Activated CD4-positive, alpha-beta T cell treated with anti-CD3 and anti-CD28 coated beads, Interleukin-2, amount 10 ng/mL, durations not matched to agents 7 days and 5 days (primary cell): ENCODE measurements around the gene LHPP. TPM values are rescaled to one million over a fixed set of nuclear protein-coding genes. Genes with fewer than 3 reads are reported as not detected.

ENCODE experiments used
- CTCF ChIA-PET: fragments of 350-600 bp; sonication (Branson Sonifier 250); formaldehyde crosslinking; loops from one replicate; lab custom pipeline; 2021; ENCODE audit warnings: antibody characterized with exemption; lab: Charles Lee
- POLR2A ChIA-PET: fragments of 350-600 bp; sonication (Branson Sonifier 250); formaldehyde crosslinking; loops from one replicate; lab custom pipeline; 2021; ENCODE audit warnings: antibody characterized with exemption; lab: Charles Lee
- DNase-seq: peaks from one replicate; pipeline ENCODE4 v3.0.0-alpha.2; 2020
- H3K27ac Mint-ChIP-seq: one replicate; pipeline ENCODE4 v1.8.0; 2021; ENCODE audit warnings: mild to moderate bottlenecking, moderate library complexity, mixed read lengths
- H3K27me3 Mint-ChIP-seq: one replicate; pipeline ENCODE4 v1.8.0; 2021; ENCODE audit warnings: mixed read lengths
- H3K36me3 Mint-ChIP-seq: one replicate; pipeline ENCODE4 v1.8.0; 2021; ENCODE audit warnings: low read depth, mixed read lengths
- H3K4me1 Mint-ChIP-seq: one replicate; pipeline ENCODE4 v1.8.0; 2021; ENCODE audit warnings: mixed read lengths
- H3K4me3 Mint-ChIP-seq: one replicate; pipeline ENCODE4 v1.8.0; 2021; ENCODE audit warnings: mild to moderate bottlenecking, moderate library complexity, mixed read lengths
- H3K9me3 Mint-ChIP-seq: one replicate; pipeline ENCODE4 v1.8.0; 2021; ENCODE audit warnings: mixed read lengths
- total RNA-seq, 2 experiments: library from RNA; stranded (reverse); gene quantifications; one replicate each; pipeline ENCODE4 v1.2.3, GENCODE V29; 2021

LHPP gene
- total RNA-seq, 2 experiments from 2014 or later: 24.2 to 28.0 TPM

DNA sequence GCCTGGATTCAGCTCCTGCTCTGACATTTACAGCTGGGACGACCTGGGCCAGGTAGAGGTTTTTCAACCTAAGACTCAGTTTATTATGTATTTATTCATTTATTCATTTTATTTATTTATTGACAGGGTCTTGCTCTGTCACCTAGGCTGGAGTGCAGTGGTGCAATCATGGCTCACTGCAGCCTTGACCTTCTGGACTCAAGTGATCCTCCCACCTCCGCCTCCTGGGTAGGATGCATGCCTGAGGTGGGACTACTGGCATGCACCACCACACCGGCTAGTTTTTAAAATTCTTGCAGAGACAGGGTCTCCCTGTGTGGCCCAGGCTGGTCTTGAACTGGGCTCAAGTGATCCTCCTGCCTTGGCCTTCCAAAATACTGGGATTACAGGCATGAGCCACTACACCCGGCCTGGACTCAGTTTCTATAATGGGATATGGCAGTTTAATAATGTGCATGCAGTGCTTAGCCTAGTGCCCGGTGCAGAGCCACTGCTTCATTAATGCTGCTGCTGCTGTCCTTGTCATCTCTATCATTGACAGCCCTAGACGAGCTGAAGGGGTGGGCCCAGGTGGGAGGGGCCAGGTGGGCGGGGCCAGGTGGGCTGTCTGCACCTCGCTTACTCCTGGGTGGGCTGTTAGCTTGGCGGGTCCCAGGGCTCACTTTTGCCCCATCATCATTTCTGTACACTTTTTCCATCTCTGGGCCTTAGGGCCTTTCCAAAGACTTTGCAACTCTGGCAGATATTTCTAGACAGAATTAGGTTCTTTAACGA, 92.6 kb downstream of the LHPP start:
- no peak for DNase-seq
- Mint-ChIP-seq H3K27ac (no peak overlapping the region), H3K4me3 (no peak overlapping the region), H3K27me3 (no peaks in the 10 kb centered on the region), H3K9me3 (no peaks in the 10 kb centered on the region), H3K4me1 (no peaks in the 10 kb centered on the region), H3K36me3 (no peaks in the 10 kb centered on the region)
- ChIA-PET POLR2A (no interaction called here), CTCF (interaction anchor here (1.4 kb wide), 1 partner anchor 14 kb away, joined by 3 read pairs; no protein-coding TSS in a partner anchor)

DNA sequence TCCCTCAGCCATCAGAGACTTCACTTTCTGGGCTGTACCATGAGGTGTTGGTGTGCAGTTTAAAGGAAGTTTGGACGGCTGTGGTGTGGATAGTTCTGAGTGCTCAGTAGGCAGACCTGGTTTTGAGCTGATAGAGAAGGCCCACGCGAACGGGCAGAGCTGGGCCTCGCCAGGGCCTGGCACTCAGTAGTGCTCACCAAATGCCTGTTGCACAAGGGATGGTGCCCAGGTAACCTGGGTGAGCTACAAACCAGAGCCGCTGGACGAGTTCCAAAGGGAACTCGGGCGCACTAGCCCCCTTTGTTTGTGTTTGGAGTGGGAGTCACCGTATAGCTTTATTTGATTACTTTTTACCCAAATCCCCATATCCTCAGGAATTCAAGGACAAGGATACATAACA, 95.5 kb downstream of the LHPP start:
- H3K4me3 Mint-ChIP-seq: no peak overlapping the region
- ChIA-PET CTCF (no interaction called here), POLR2A (no interaction called here)
- no peaks in the 10 kb centered on the region for H3K4me1 Mint-ChIP-seq
- no peaks in the 10 kb centered on the region for H3K36me3 Mint-ChIP-seq
- no peak for DNase-seq
- H3K27me3 Mint-ChIP-seq: no peaks in the 10 kb centered on the region
- H3K9me3 Mint-ChIP-seq: no peaks in the 10 kb centered on the region
- no peak overlapping the region for H3K27ac Mint-ChIP-seq

DNA sequence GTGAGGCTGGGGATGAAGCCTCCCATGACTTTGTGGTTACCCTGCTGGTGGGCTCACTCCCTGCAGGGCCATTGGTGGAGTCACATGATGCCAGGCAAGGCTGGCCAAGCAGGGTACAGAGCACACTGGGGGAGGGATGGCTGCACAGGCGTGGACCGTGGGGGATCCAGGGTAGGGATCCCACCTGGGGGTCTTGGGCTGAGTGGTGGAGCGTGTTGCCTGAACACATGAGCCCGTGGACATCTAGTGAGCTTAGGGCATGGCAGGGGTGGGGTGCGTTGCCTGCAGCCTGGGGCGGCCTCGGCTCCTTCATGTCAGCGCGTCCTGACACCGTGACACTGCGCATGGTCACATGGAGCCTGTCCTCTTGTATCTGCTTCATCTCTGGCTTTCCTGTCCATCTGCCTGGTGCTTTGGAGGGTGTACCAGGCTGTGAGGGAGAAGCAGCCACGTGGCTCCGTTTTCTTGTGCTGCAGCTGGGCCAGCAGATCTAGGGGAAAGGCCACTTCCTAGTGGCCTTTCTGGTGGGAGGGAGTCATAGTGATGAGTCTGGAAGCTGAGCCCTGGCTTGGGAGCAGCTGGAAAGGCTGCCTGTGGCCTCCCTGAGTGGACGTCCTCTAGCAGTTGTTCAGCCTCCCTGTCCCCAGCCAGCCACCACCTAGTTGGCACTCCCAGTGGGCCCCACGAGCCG, 96.2 kb downstream of the LHPP start:
- Mint-ChIP-seq H3K27me3 (no peaks in the 10 kb centered on the region), H3K4me3 (no peak overlapping the region), H3K9me3 (no peaks in the 10 kb centered on the region), H3K36me3 (no peaks in the 10 kb centered on the region), H3K4me1 (no peaks in the 10 kb centered on the region), H3K27ac (no peak overlapping the region)
- POLR2A ChIA-PET: no interaction called here
- CTCF ChIA-PET: no interaction called here
- no peak for DNase-seq

DNA sequence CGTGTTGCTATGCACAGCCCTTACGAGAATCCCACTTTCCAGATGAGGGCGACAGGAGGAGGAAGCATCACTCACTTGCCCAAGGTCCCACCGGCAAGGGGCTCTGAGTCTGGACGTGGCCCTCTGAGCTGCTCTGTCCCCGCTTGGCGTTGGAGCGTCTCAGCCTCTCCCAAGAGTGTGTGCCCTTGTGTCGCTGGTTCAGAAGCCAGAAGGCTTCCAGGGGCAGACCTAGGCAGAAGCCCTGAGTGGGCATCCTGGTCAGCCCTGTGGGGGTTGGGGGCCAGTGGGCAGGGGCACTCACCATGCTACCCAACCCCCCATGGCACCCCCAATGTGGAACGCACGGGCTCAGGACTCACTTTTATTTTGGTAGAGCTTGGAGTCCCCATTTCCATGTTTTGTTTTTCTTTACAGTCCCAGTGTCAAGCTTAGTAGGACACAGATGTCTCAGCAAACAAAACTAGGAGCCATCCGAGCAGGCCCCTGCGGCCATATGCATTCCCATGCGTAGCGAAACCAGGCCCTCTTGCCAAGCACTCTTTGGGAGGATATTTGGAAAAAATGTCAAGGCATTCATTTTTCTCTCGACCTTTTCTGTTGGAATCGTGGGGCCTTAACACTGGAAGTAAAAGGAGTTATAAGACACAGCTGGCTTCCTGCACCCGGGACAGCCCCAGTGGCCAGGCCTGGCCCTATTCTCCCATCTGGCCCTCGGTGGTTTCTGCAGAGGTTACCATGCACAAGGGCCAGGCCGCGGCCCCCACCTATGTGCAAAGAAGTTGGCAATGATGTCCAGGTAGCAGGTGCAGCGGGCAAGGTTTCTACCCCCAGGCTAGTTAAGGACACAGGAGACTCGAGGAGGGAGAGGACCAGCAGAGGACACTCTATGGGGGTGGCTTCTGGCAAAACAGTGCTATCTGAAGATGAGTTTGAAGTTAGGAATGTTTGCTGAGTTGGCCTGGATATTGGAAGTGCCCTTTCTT, 97.0 kb downstream of the LHPP start:
- ChIA-PET POLR2A (no interaction called here), CTCF (no interaction called here)
- Mint-ChIP-seq H3K27ac (no peak overlapping the region), H3K9me3 (no peaks in the 10 kb centered on the region), H3K27me3 (no peaks in the 10 kb centered on the region), H3K4me3 (no peak overlapping the region), H3K4me1 (no peaks in the 10 kb centered on the region), H3K36me3 (no peaks in the 10 kb centered on the region)
- DNase-seq: no peak

DNA sequence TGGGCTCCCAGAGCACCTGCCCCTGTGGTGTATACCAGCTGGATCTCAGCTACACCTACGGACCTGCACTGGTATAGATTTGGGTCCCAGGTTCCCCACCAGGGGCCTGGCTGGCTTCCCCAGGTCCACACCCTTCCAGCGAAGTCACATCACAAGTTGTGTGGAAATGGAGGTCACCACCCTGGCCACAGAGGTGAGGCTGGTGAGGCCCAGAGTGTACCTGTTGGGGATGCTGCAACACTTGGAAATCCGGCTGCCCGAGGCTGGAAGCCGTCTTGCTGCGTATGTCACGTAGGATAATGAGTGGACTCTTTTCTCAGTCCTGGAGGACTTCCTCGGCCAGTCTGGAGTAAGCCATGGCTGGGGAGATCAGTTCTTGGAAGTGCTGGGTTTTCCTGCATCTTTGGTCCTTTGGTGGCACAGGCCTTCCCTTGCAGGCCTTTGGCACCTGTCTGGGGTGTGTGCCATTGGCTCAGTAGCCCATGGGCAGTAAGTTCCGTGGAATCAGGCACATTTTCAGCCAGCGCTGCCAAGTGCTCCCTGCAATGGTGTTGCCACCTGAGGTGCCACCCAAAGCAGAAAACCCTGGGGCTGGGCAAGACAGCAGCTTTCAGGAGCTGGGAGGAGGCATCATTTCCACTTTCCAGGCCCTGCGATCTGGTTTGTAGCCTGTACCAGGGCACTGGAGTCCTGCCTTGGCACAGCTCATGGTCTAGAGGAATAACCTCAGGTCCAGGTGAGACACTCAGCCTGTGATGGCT, 97.9 kb downstream of the LHPP start:
- H3K9me3 Mint-ChIP-seq: no peaks in the 10 kb centered on the region
- no peak overlapping the region for H3K27ac Mint-ChIP-seq
- H3K4me3 Mint-ChIP-seq: no peak overlapping the region
- no peak for DNase-seq
- CTCF ChIA-PET: interaction anchor here (0.9 kb wide), 1 partner anchor 12 kb away, joined by 4 read pairs; no protein-coding TSS in a partner anchor
- H3K4me1 Mint-ChIP-seq: no peaks in the 10 kb centered on the region
- POLR2A ChIA-PET: no interaction called here
- no peaks in the 10 kb centered on the region for H3K36me3 Mint-ChIP-seq
- H3K27me3 Mint-ChIP-seq: no peaks in the 10 kb centered on the region

DNA sequence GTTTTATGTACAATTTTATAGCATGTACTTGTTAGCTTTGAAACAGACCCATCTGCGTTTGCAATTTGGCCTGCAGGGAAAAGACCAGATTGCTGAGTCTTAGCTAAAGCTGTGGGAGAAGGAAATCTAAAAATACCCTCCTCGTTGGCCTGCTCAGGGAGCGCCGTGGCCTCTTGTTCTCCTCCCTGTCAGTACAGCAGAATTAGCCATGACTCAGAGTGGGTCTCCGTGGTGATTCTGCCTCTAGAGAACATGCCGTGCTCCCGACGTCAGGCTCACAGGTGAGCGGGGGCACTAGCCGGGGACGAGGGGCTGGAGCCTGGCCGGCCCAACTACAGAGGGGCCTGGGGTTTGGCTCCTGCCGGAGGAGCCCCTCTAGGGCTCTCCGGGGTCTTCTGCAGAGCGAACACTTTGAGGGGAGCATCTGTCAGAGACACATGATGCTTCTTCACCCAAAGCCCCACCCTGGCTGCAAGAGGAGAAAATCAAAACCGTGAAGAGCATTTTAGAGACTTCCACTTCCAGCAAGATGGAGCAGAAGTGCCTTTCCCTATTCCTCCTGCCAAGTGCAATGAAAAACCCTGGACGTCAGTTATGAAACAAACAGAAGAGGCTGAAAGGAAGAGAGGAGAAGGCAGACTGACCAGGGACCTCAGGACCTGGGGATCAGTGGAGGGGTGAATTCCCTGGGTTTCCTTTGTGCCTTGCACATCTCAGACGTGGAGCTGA, 98.9 kb downstream of the LHPP start:
- POLR2A ChIA-PET: no interaction called here

DNA sequence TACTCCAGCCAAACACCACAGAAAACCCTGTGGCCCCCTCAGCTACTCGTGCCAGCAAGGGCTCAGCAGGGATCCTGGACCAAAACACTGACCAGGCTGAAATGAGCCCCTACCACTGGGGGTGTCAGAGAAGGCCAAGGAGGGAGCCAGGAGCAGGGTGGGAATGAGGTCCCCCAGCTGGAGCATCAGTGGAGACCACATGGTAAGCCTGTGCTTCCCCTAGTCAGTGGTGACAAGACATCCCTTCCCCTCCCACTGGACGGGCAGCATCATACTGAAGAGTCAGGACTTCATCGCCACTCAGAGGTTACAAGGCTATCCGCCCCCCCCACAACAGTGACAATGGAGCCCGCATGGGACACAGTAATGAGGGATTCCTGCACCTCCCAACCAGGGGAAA, 99.6 kb downstream of the LHPP start:
- no peak for DNase-seq
- Mint-ChIP-seq H3K9me3 (no peaks in the 10 kb centered on the region), H3K36me3 (no peaks in the 10 kb centered on the region), H3K4me3 (no peak overlapping the region), H3K4me1 (no peaks in the 10 kb centered on the region), H3K27me3 (no peaks in the 10 kb centered on the region), H3K27ac (no peak overlapping the region)
- CTCF ChIA-PET: no interaction called here
- POLR2A ChIA-PET: no interaction called here

More for the DNA sequence above, 98.9 kb downstream of the LHPP start:
- Mint-ChIP-seq H3K9me3 (no peaks in the 10 kb centered on the region), H3K36me3 (no peaks in the 10 kb centered on the region), H3K4me3 (no peak overlapping the region), H3K27ac (no peak overlapping the region), H3K27me3 (no peaks in the 10 kb centered on the region), H3K4me1 (no peaks in the 10 kb centered on the region)
- CTCF ChIA-PET: interaction anchor here (0.9 kb wide), 1 partner anchor 13 kb away, joined by 4 read pairs; no protein-coding TSS in a partner anchor
- DNase-seq: no peak

DNA sequence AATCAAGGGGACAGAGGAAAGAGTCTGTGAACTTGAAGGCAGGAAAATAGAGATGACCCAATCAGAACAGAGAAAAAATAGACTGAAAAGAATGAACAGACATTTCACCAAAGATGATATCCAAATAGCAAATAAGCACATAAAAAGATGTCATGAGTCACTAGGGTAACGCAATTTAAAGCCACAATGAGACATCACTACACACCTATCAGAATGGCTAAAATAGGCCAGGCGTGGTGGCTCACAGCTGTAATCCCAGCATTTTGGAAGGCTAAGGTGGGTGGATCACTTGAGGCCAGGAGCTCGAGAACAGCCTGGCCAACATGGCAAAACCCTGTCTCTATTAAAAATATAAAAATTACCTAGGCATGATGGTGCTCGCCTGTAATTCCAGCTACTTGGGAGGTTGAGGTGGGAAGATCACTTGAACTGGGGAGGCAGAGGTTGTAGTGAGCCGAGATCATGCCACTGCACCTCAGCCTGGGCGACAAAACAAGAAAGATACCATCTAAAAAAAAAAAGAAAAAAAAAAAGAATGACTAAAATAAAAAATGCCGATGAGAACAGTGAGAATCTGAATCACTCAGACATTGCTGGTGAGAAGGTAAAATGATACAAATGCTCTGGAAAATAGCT, 100.9 kb downstream of the LHPP start:
- Mint-ChIP-seq H3K4me3 (no peak overlapping the region), H3K4me1 (no peaks in the 10 kb centered on the region), H3K27me3 (no peaks in the 10 kb centered on the region), H3K36me3 (no peaks in the 10 kb centered on the region), H3K9me3 (no peaks in the 10 kb centered on the region), H3K27ac (no peak overlapping the region)
- ChIA-PET CTCF (interaction anchor here (0.7 kb wide), 1 partner anchor 325 kb away, joined by 3 read pairs; no protein-coding TSS in a partner anchor), POLR2A (no interaction called here)
- DNase-seq: no peak

DNA sequence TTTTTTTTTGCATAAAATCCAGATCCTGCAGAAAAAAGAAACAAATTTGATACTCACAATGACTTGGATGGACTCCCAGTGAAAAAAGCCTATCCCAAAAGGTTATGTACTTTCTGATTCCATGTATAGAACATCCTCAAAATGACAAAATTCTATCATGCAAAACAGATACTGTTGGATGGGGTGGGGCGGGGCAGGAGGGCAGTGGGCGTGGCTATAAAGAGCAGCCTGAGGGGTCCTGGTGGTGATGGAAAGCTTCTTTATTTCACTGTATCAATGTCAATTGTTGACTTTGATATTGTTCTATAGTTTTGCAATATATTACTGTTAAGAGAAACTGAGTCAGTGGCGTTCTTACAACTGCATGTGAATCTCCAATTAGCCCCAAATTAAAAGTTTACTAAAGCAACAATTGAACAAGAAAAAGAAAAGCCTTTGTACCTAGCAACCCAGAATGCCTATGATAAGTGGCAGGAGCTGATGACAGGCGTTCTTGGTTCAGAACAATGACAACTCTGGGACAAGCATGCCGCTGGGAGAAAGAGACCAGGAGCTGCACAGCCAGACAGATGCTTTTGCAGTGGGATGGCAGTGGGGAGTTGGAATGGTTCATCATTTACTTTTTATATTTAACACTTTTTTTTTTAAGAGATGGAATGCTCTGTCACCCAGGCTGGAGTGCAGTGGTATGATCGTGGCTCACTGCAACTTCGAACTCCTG, 101.9 kb downstream of the LHPP start:
- no peaks in the 10 kb centered on the region for H3K27me3 Mint-ChIP-seq
- no peaks in the 10 kb centered on the region for H3K9me3 Mint-ChIP-seq
- no peaks in the 10 kb centered on the region for H3K36me3 Mint-ChIP-seq
- H3K4me1 Mint-ChIP-seq: no peaks in the 10 kb centered on the region
- DNase-seq: no peak
- no peak overlapping the region for H3K4me3 Mint-ChIP-seq
- no peak overlapping the region for H3K27ac Mint-ChIP-seq
- ChIA-PET POLR2A (no interaction called here), CTCF (interaction anchor here (0.7 kb wide), 1 partner anchor 324 kb away, joined by 3 read pairs; no protein-coding TSS in a partner anchor)

DNA sequence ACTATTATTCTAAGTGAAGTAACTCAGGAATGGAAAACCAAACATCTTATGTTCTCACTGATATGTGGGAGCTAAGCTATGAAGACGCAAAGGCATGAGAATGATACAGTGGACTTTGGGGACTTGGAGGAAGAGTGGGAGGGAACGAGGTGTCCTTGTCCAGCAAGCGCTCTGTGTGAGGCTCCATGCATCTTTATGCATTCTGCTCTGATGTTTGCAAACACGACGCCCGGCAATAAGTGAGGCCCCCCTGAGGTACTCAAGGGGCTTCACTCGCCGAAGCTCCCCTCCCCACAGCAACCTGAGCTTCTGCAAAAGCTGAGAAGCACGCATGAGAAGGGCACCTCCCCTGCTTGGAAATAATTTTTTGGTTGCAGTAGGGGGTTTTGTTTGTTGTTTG, 103.3 kb downstream of the LHPP start:
- CTCF ChIA-PET: interaction anchor here (0.9 kb wide), 1 partner anchor 29 kb away, joined by 3 read pairs; no protein-coding TSS in a partner anchor
- Mint-ChIP-seq H3K27me3 (no peaks in the 10 kb centered on the region), H3K27ac (no peak overlapping the region), H3K9me3 (no peaks in the 10 kb centered on the region), H3K4me3 (no peak overlapping the region), H3K36me3 (no peaks in the 10 kb centered on the region), H3K4me1 (no peaks in the 10 kb centered on the region)
- POLR2A ChIA-PET: interaction anchor here (0.7 kb wide), 1 partner anchor 175 kb away, joined by 4 read pairs; no protein-coding TSS in a partner anchor
- DNase-seq: no peak
